ENCODE results near the gene LRRN3.

- TF ChIP-seq POLR2A (IDR thresholded peaks at IDR 0.05; ENCODE audit: low read depth) (no peak), EP300 (IDR thresholded peaks at IDR 0.05) (no peak)
Measured at GRCh38 chr7:111071556-111071955, 19.4 kb upstream of the LRRN3 start.

All from esophagus muscularis mucosa (tissue), 2 donors.